Skeletal muscle satellite cell (primary cell): ENCODE results near the gene UBE2G2.

Source experiments
- H3K27me3 ChIP-seq: 2 replicates; pipeline ENCODE4 v1.7.0; 2013; ENCODE audit warnings: low read length; ENCODE audit not compliant: control insufficient read depth, insufficient read depth
- H3K36me3 ChIP-seq: 2 replicates; pipeline ENCODE4 v1.7.0; 2013; ENCODE audit warnings: mild to moderate bottlenecking, control low read depth, low read length; ENCODE audit not compliant: insufficient read depth
- H3K4me1 ChIP-seq: 2 replicates; pipeline ENCODE4 v1.7.0; 2013; ENCODE audit warnings: low read length; ENCODE audit not compliant: control insufficient read depth, insufficient read depth
- H3K4me2 ChIP-seq: 2 replicates; pipeline ENCODE4 v1.7.0; 2013; ENCODE audit warnings: mild to moderate bottlenecking, low read length
- H3K4me3 ChIP-seq: 2 replicates; pipeline ENCODE4 v1.7.0; 2013; ENCODE audit warnings: low read length
- H3K9ac ChIP-seq: 2 replicates; pipeline ENCODE4 v1.7.0; 2013; ENCODE audit warnings: mild to moderate bottlenecking, low read depth, low read length, moderate library complexity
- H3K9me3 ChIP-seq: replicated peaks from 2 replicates; pipeline ENCODE4 v1.7.0; 2013; ENCODE audit warnings: mild to moderate bottlenecking, control low read depth, low read length

Gene UBE2G2

DNA sequence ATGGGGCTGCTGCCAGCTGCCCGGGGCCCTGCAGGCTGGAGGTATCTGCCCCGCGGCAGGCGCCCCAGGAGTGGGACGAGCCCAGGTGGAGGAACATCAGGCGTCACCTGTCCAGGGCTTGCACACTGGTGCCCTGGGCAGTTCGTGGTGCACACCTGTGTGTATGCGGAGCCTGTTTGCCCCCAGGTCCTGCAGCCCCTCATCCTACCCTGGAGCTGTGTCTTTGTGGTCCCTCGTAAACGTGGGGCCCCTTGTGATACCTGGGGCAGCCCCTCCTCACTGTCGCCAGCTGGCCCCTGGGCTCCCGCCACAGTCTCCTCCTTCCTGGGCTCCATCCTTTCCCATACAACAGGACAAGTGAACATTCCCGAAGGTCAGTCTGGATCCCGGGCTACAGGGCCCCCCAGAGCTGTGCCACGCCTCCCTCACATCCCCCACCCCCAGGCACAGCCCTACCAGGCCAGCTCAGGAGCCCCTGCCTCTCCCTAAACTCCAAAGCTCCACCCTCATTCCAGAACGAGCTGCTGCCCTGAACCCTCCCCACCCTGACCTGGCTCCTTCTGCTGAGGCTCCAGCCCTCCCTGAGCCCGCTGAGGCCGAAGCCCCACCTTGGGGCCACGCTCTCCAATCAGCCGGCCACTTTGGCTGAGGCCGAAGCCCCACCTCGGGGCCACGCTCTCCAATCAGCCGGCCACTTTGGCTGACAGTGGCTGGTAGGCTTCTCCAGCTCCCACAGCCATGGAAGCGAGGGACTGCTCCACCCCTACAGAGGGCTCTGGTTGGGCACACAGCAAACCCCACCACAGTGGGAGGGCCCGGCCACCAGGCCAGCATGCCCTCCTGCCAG, 42.6 kb downstream of the UBE2G2 start:
- no peak overlapping the region for H3K4me3 ChIP-seq
- no peak overlapping the region for H3K4me2 ChIP-seq
- no peaks in the 10 kb centered on the region for H3K36me3 ChIP-seq
- no peaks in the 10 kb centered on the region for H3K27me3 ChIP-seq
- no peak overlapping the region for H3K9ac ChIP-seq
- no peaks in the 10 kb centered on the region for H3K9me3 ChIP-seq
- H3K4me1 ChIP-seq = no peaks in the 10 kb centered on the region

DNA sequence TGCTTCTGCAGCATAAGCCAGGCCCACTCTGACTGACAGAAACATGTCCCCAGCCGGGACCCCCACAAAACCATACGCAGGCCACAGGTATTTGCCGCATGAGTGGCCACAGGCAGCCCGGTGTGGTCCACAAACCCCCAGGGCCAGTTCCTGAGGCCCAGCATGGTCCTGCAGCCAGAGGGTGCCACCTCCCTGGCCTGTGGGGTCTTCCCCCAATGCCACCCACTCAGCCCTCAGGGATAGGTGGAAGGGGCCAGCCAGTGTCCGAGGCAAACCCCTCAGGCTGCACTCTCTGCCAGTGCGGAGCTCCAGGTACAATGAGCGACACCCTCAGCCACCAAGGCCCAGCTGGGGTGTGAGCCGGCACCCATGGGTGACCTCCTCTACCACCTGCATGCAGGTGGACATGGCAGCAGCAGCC, 43.5 kb downstream of the UBE2G2 start:
- Histone ChIP-seq H3K36me3 (no peaks in the 10 kb centered on the region), H3K4me2 (no peak overlapping the region), H3K4me3 (no peak overlapping the region), H3K27me3 (no peaks in the 10 kb centered on the region), H3K9ac (no peak overlapping the region), H3K9me3 (no peaks in the 10 kb centered on the region), H3K4me1 (no peaks in the 10 kb centered on the region)

DNA sequence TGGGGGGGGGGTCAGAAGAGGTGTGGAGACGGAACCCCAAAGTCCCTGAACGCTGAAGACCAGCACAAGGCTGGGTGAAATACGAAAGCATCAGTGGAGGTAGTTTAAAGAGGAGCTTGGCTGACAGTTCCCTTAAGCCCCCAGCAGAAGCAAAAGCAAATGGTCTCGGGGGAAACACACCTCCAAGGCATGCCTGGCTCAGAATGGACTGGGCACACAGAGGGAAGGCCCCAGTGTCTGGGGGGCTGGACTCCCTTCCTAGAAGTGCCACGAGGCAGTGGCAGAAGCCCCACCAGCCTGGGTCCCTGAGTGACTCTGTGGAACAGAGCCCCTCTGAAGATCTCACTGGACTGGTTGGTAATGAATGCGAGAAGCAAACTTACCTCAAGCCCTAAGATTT, 43.9 kb downstream of the UBE2G2 start:
- Histone ChIP-seq H3K4me3 (no peak overlapping the region), H3K9me3 (no peaks in the 10 kb centered on the region), H3K4me2 (no peak overlapping the region), H3K4me1 (no peaks in the 10 kb centered on the region), H3K9ac (no peak overlapping the region), H3K36me3 (no peaks in the 10 kb centered on the region), H3K27me3 (no peaks in the 10 kb centered on the region)

DNA sequence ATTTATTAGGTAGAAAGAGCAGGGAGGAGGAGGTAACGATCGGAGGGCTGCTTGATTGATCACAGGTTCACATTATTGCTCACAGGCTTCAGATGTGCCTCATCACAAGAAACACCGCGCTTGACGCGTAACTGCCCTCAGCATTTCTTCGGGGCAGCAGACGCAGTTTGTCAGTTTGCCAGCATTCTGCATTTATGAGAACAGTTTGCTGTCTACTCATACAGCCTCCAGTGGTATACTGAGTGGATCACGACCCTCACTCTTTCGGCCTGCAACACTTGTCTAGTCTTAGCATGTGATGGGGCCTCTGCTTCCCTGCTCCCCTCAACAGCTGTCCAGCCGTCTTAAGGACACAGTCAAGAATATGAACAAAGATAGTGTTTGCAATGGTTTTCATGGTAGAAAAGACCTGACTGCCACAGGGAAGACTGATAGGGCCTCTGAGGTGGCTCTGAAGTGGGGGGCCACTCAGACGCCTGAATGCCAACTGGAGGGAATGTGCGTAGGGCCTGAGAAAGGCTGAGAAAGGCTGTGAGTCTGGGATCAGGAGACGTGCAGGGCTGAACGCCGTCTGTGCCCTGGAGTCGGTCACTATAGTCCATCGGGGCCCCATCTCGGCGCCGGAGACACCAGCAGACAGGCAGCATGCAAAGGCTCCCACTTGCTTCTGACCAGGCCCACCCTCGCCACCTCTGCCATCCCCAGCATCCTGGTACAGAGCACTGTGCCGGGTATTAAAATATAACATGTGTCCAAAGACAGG, 45.0 kb downstream of the UBE2G2 start:
- Histone ChIP-seq H3K4me3 (no peak overlapping the region), H3K9ac (no peak overlapping the region), H3K4me1 (no peaks in the 10 kb centered on the region), H3K4me2 (no peak overlapping the region), H3K27me3 (no peaks in the 10 kb centered on the region), H3K9me3 (no peaks in the 10 kb centered on the region), H3K36me3 (no peaks in the 10 kb centered on the region)

DNA sequence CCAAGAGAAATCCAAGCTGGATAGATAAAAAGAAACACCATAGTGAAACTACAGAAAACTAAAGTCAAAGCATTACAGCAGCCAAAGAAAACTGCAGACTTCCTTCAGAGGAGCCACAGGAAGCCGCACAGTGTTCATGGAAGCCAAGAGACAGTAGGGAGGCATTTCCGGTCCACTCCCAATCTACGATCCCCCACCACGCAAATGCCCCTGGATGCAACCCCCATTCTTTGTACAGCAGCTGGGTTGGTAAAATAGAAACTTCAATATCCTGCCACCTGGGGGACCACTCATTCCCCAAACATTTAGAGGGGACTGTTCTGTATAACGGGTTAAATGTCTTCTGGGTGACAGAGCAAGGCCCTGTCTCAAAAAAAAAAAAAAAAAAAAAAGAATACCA, 46.4 kb downstream of the UBE2G2 start:
- Histone ChIP-seq H3K9me3 (no peaks in the 10 kb centered on the region), H3K27me3 (peaks cover 9% of the 10 kb centered on the region), H3K4me2 (no peak overlapping the region), H3K4me3 (no peak overlapping the region), H3K4me1 (no peaks in the 10 kb centered on the region), H3K36me3 (no peaks in the 10 kb centered on the region), H3K9ac (no peak overlapping the region)

DNA sequence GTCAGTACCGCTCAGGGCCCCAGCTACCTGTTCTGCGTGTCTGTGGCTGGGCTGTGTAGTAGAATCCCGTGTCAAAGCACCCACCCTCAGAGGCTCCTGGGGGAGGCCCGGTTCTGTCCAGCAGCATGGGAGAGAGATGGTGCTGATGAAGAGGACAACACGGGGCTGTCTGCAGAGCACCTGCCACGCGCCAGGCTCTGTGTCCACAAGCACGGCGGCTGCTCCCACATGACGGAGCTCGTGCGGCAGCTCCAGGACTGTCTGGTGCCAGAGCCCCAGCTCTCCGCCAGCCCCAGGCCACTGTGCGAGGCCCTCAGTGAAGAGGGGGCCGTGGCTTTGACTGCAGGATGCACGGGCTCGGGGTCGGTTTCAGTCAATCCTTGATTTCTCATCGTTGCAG, 48.3 kb downstream of the UBE2G2 start:
- Histone ChIP-seq H3K4me2 (no peak overlapping the region), H3K4me1 (no peaks in the 10 kb centered on the region), H3K4me3 (no peak overlapping the region), H3K36me3 (no peaks in the 10 kb centered on the region), H3K27me3 (peaks cover 25% of the 10 kb centered on the region), H3K9ac (no peak overlapping the region), H3K9me3 (no peaks in the 10 kb centered on the region)

DNA sequence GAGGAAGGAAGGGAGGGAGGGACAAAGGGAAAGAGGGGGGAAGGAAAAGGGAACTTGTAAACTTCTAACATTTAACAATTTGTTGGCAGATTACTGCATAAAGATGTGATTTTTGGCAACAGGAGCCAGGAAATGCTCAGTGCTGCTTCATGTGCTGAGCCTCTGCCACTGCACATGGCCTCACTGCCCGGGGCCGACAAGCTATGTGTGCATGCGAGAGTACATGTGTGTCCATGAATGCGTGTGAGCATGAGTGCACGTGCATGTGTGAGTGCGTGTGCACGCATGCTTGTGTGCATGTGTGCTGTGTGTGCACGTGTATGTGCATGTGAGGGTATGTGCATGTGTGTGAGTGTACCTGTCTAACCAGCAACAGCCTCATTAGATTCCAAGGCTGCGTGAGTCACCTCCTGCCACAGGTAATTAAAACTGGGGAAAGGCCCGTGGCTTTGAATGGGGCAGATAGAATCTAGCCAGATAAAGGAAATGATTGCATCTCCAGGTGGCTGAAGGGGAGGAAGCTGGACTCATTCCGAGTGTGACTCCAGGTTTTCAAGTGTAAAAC, 48.9 kb downstream of the UBE2G2 start:
- H3K9ac ChIP-seq = no peak overlapping the region
- peaks cover 30% of the 10 kb centered on the region for H3K27me3 ChIP-seq
- no peaks in the 10 kb centered on the region for H3K9me3 ChIP-seq
- H3K36me3 ChIP-seq = no peaks in the 10 kb centered on the region
- H3K4me1 ChIP-seq = no peaks in the 10 kb centered on the region
- H3K4me3 ChIP-seq = no peak overlapping the region
- H3K4me2 ChIP-seq = no peak overlapping the region

DNA sequence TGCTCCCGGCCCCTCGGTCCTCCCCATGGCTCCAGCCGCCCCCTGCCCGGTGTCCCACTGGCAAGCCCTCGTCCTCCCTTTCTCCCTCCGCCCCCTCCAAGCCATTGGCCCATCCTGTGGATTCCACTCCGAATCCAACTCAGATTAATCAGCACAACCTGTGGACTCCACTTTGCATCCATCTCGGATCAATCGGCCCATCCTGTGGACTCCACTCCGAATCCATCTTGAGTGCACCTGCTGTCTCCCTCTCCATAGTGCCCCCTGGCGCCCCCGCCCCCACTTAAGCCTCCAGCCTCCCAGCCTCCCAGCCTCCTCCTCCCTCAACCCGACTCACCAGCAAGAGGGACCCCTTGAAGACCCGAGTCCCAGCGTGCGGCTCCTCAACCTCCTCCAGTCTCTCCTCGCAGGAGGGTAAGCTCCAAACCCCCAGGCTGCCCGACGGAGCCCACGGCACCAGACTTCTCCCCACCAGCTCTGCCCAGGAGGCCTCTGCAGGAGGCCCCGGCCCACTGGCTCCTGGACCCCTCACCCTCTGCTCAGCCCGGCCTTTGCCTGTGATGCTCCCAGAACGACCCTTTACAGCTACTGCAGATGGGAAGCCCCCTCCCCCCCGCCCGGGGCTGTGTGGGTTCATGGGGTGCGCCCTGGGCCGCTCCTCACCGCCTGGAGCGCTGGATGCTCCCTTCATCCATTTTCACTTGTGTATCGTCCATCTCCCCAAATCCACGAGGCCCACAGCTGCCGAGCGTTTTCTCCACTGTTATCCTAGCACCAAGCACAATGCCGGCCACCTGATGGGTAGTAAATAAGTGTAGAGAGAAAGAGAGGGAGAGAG, 49.6 kb downstream of the UBE2G2 start:
- H3K9ac ChIP-seq = no peak overlapping the region
- no peaks in the 10 kb centered on the region for H3K4me1 ChIP-seq
- H3K27me3 ChIP-seq = peaks cover 35% of the 10 kb centered on the region
- no peaks in the 10 kb centered on the region for H3K36me3 ChIP-seq
- H3K9me3 ChIP-seq = no peaks in the 10 kb centered on the region
- H3K4me2 ChIP-seq = no peak overlapping the region
- no peak overlapping the region for H3K4me3 ChIP-seq

DNA sequence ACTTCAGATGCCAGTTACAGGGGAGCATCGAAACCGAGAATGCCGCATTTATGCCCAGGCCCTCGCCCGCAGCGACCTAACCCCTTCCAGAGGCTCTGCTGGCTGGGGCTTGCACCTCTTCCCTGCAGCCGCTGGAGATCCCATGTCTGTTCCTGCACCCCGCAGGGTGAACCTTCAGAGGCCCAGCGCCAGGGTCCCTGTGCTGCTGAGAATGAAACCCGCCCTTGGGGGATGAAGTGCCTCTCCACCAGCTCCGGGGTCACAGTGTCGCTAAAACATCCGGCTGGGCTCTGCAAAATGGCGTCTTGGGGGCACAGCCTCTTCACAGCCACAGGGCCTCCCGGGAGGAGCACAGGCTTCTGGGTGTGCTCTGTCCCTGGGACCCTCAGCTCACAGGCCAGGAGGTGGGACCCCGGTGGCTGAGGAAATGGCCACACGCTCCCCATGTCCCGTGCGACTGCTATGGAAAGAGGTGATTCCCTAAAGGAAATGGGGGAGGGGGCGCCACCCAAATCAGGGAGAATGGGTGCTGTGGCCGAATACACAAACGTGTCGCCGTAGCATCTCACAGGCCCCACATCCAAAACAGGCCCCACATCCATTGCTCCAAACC, 50.3 kb downstream of the UBE2G2 start:
- H3K36me3 ChIP-seq = no peaks in the 10 kb centered on the region
- H3K27me3 ChIP-seq = peaks cover 35% of the 10 kb centered on the region
- no peak overlapping the region for H3K9ac ChIP-seq
- H3K9me3 ChIP-seq = no peaks in the 10 kb centered on the region
- H3K4me1 ChIP-seq = no peaks in the 10 kb centered on the region
- no peak overlapping the region for H3K4me3 ChIP-seq
- no peak overlapping the region for H3K4me2 ChIP-seq

DNA sequence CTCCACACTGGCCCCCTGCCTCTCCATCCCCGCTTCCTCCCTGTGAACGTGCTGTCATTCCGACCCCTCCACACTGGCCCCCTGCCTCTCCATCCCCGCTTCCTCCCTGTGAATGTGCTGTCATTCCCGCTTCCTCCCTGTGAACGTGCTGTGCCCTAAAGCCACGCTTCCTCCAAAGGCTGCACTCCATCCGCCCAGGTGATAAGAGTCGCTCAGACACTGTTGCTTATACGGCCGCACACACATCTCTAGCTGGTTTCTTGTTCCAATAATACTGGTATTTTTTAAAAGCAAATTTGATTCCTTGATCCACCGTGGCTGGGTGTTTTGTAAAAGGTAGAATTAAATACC, 51.0 kb downstream of the UBE2G2 start:
- Histone ChIP-seq H3K27me3 (peaks cover 41% of the 10 kb centered on the region), H3K9ac (no peak overlapping the region), H3K36me3 (no peaks in the 10 kb centered on the region), H3K9me3 (no peaks in the 10 kb centered on the region), H3K4me1 (no peaks in the 10 kb centered on the region), H3K4me2 (no peak overlapping the region), H3K4me3 (no peak overlapping the region)
